Astrocyte (in vitro differentiated cells and primary cell): ENCODE results near the gene VWA1. TPM values are rescaled to one million over a fixed set of nuclear protein-coding genes. Genes with fewer than 3 reads are reported as not detected.
"Not testable (repeated sequence)": the region's sequence is repeated elsewhere in the genome, so short reads cannot be mapped to it uniquely, and the experiment has no call there.

Experiments used
- DNase-seq: peaks from one replicate; pipeline ENCODE4 v3.0.0-alpha.2; 2010; ENCODE audit warnings: low read depth
- FAIRE-seq: peaks from 2 replicates; lab custom pipeline; 2011; peaks lifted over from hg19 to GRCh38; lab: Jason Lieb, UNC
- H2AFZ ChIP-seq: 2 replicates; pipeline ENCODE4 v1.6.0; 2012; ENCODE audit warnings: low read depth, low read length, inconsistent platforms
- H3K27ac ChIP-seq: 2 replicates; pipeline ENCODE4 v1.5.1; 2011; ENCODE audit warnings: low read depth, low read length, inconsistent platforms
- H3K27me3 ChIP-seq: 2 replicates; pipeline ENCODE4 v1.6.0; 2011; ENCODE audit warnings: low read length, inconsistent platforms; ENCODE audit not compliant: insufficient read depth
- H3K36me3 ChIP-seq: 2 replicates; pipeline ENCODE4 v1.5.1; 2011; ENCODE audit warnings: low read length, inconsistent platforms; ENCODE audit not compliant: insufficient read depth
- H3K4me1 ChIP-seq: 2 replicates; pipeline ENCODE4 v1.5.1; 2011; ENCODE audit warnings: low read length, inconsistent platforms; ENCODE audit not compliant: insufficient read depth
- H3K4me2 ChIP-seq: 2 replicates; pipeline ENCODE4 v1.6.0; 2012; ENCODE audit warnings: low read length, inconsistent platforms
- H3K4me3 ChIP-seq: 2 replicates; pipeline ENCODE4 v1.5.1; 2011; ENCODE audit warnings: low read depth, mild to moderate bottlenecking, low read length, inconsistent platforms; ENCODE audit not compliant: insufficient read depth
- H3K79me2 ChIP-seq: 2 replicates; pipeline ENCODE4 v1.6.0; 2012; ENCODE audit warnings: mild to moderate bottlenecking, low read length, inconsistent platforms; ENCODE audit not compliant: insufficient read depth
- H3K9ac ChIP-seq: 2 replicates; pipeline ENCODE4 v1.6.0; 2012; ENCODE audit warnings: mild to moderate bottlenecking, low read length, inconsistent platforms
- H3K9me3 ChIP-seq: 2 replicates; pipeline ENCODE4 v1.5.1; 2012; ENCODE audit warnings: low read depth, mild to moderate bottlenecking, low read length, inconsistent platforms; ENCODE audit not compliant: insufficient read depth
- H4K20me1 ChIP-seq: 2 replicates; pipeline ENCODE4 v1.6.0; 2012; ENCODE audit warnings: low read length, inconsistent platforms; ENCODE audit not compliant: insufficient read depth
- H3K27ac Mint-ChIP-seq: one replicate; pipeline ENCODE4 v1.8.0; 2021; ENCODE audit warnings: mild to moderate bottlenecking, mixed read lengths; ENCODE audit not compliant: unreplicated experiment
- H3K27me3 Mint-ChIP-seq: one replicate; pipeline ENCODE4 v1.8.0; 2021; ENCODE audit warnings: low read depth, mixed read lengths; ENCODE audit not compliant: unreplicated experiment
- H3K36me3 Mint-ChIP-seq: one replicate; pipeline ENCODE4 v1.8.0; 2021; ENCODE audit warnings: low read depth, mixed read lengths; ENCODE audit not compliant: unreplicated experiment
- H3K4me1 Mint-ChIP-seq: one replicate; pipeline ENCODE4 v1.8.0; 2021; ENCODE audit warnings: low read depth, mixed read lengths; ENCODE audit not compliant: unreplicated experiment
- H3K4me3 Mint-ChIP-seq: one replicate; pipeline ENCODE4 v1.8.0; 2021; ENCODE audit warnings: mild to moderate bottlenecking, moderate library complexity, mixed read lengths; ENCODE audit not compliant: unreplicated experiment
- H3K9me3 Mint-ChIP-seq: one replicate; pipeline ENCODE4 v1.8.0; 2021; ENCODE audit warnings: mild to moderate bottlenecking, mixed read lengths; ENCODE audit not compliant: unreplicated experiment
- EZH2 ChIP-seq: IDR thresholded peaks from 2 replicates; pipeline ENCODE4 v1.6.1; 2012; ENCODE audit warnings: mild to moderate bottlenecking, low read length, inconsistent platforms; ENCODE audit not compliant: insufficient read depth
- total RNA-seq: library from RNA; stranded (reverse); gene quantifications from 2 replicates; pipeline ENCODE4 v1.2.1, GENCODE V29; 2021
- TF ChIP-seq, protein P1 (sequence below): IDR thresholded peaks from 2 replicates; pipeline ENCODE4 v1.5.1; 2011; ENCODE audit warnings: low read depth, mild to moderate bottlenecking, inconsistent platforms, low read length, moderate library complexity; ENCODE audit not compliant: insufficient read depth

The VWA1 gene
- total RNA-seq, 1 donor from 2014 or later, result 60.4 TPM

DNA sequence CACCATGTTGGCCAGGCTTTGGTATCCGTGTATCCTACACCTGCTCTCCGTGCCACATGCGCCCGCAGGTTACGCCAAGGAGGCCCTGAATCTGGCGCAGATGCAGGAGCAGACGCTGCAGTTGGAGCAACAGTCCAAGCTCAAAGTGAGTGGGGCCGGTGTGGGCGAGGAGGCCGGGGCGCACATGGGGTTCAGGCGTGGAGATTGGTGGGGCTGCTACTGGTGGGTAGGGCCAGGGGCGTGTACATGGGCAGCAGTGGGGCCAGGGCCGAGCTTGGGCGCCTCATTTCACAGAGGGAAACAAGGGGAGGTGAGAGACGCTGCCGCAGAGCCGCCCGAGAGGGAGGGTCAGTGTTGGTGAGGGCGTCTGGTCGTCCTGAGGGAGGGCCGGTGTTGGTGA is 41.7 kb downstream of the VWA1 start:
- peaks cover 7% of the 10 kb centered on the region for H3K36me3 ChIP-seq
- Mint-ChIP-seq H3K4me1 (peaks cover 1% of the 10 kb centered on the region), H3K4me3 (no peak overlapping the region), H3K27me3 (no peaks in the 10 kb centered on the region), H3K27ac (no peak overlapping the region), H3K9me3 (no peaks in the 10 kb centered on the region), H3K36me3 (peaks cover 9% of the 10 kb centered on the region)
- H3K79me2 ChIP-seq, result peaks cover 62% of the 10 kb centered on the region
- no peak for TF ChIP-seq EZH2
- TF ChIP-seq, protein P1, sequence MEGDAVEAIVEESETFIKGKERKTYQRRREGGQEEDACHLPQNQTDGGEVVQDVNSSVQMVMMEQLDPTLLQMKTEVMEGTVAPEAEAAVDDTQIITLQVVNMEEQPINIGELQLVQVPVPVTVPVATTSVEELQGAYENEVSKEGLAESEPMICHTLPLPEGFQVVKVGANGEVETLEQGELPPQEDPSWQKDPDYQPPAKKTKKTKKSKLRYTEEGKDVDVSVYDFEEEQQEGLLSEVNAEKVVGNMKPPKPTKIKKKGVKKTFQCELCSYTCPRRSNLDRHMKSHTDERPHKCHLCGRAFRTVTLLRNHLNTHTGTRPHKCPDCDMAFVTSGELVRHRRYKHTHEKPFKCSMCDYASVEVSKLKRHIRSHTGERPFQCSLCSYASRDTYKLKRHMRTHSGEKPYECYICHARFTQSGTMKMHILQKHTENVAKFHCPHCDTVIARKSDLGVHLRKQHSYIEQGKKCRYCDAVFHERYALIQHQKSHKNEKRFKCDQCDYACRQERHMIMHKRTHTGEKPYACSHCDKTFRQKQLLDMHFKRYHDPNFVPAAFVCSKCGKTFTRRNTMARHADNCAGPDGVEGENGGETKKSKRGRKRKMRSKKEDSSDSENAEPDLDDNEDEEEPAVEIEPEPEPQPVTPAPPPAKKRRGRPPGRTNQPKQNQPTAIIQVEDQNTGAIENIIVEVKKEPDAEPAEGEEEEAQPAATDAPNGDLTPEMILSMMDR, result no peak
- no peak overlapping the region for H3K4me3 ChIP-seq
- no peak overlapping the region for H3K27ac ChIP-seq
- H2AFZ ChIP-seq, result no peak overlapping the region
- DNase-seq, result no peak
- H3K9ac ChIP-seq, result no peak overlapping the region
- H3K27me3 ChIP-seq, result no peaks in the 10 kb centered on the region
- peaks cover 47% of the 10 kb centered on the region for H4K20me1 ChIP-seq
- H3K4me2 ChIP-seq, result no peak overlapping the region
- no peak for FAIRE-seq
- no peaks in the 10 kb centered on the region for H3K9me3 ChIP-seq
- H3K4me1 ChIP-seq, result peaks cover 3% of the 10 kb centered on the region

DNA sequence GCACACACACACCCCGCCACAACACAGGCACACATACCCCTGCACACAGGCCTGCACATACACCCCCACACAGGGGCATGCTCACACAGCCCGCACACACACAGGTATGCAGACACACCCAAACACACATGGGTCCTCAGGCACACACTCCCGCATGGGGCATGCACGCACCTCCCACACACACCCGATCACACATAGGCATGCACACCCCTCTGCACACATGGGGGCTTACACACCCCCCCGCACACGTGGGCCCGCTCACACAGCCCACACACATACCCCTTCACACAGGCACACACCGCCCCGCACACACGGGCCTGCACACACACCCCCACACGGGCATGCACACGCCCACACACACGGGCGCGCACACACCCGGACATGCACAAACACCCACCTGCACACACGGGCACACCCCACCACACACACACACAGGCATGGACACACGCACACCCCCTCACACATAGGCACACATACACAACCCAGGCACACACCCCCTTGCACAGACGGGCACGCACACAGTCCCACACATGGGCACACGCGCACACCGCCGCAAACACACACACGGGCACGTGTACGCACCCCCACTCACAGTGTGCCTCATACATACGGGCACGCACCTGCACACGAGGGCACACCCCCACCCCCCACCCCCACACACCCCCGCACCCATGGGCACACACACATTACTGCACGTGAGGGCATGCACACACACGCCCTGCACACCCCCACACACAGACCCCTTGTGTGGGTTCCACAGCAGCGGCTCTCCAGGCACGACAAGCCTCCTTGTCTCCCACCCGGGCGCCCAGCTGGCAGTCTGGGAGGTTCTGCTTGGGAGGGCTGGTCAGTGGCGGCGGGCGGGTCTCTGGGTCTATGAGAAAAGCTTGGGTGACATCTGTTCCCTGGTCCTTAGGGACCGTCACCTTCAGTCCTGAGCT is 44.3 kb downstream of the VWA1 start:
- H3K79me2 ChIP-seq, result peaks cover 39% of the 10 kb centered on the region
- no peaks in the 10 kb centered on the region for H3K4me1 Mint-ChIP-seq
- no peaks in the 10 kb centered on the region for H3K9me3 ChIP-seq
- no peak overlapping the region for H3K27ac Mint-ChIP-seq
- H3K36me3 Mint-ChIP-seq, result peaks cover 13% of the 10 kb centered on the region
- H4K20me1 ChIP-seq, result peaks cover 39% of the 10 kb centered on the region
- TF ChIP-seq, protein P1, result no peak
- TF ChIP-seq EZH2, result no peak
- H3K27me3 Mint-ChIP-seq, result no peaks in the 10 kb centered on the region
- H2AFZ ChIP-seq, result no peak overlapping the region
- H3K27me3 ChIP-seq, result no peaks in the 10 kb centered on the region
- peaks cover 9% of the 10 kb centered on the region for H3K36me3 ChIP-seq
- no peaks in the 10 kb centered on the region for H3K9me3 Mint-ChIP-seq
- H3K4me3 ChIP-seq, result no peak overlapping the region
- no peak for FAIRE-seq
- H3K9ac ChIP-seq, result no peak overlapping the region
- no peaks in the 10 kb centered on the region for H3K4me1 ChIP-seq
- H3K4me3 Mint-ChIP-seq, result no peak overlapping the region
- no peak for DNase-seq
- H3K4me2 ChIP-seq, result no peak overlapping the region
- H3K27ac ChIP-seq, result no peak overlapping the region

DNA sequence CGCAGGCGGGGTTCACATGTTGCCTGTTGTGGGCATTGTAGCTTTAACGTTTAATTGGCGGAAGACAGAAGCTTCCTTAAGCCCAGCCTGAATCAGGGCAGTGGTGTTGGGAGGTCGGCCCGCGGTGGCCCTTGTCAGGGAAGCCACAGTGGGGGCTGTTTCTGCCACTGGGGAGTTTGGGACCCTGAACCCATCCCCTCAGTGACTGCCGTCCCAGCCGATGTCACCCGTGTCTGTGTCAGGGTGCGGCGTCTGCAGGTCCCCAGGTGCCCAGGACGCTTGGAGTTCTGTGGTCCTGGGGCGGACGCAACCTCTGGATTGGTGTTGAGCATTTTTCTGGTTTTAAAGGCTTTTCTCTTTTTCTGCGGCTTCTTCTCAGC is 45.0 kb downstream of the VWA1 start:
- not testable (repeated sequence) for H3K4me1 ChIP-seq, H3K9me3 ChIP-seq, H2AFZ ChIP-seq, H3K4me1 Mint-ChIP-seq, H3K27ac Mint-ChIP-seq, H3K27ac ChIP-seq, H3K9me3 Mint-ChIP-seq, H3K9ac ChIP-seq, H3K4me3 Mint-ChIP-seq, H3K4me3 ChIP-seq, DNase-seq, H3K36me3 ChIP-seq, H3K27me3 Mint-ChIP-seq, FAIRE-seq, H3K4me2 ChIP-seq, H3K27me3 ChIP-seq
- Histone ChIP-seq H4K20me1 (peaks cover 39% of the 10 kb centered on the region), H3K79me2 (peaks cover 37% of the 10 kb centered on the region)
- peaks cover 13% of the 10 kb centered on the region for H3K36me3 Mint-ChIP-seq

DNA sequence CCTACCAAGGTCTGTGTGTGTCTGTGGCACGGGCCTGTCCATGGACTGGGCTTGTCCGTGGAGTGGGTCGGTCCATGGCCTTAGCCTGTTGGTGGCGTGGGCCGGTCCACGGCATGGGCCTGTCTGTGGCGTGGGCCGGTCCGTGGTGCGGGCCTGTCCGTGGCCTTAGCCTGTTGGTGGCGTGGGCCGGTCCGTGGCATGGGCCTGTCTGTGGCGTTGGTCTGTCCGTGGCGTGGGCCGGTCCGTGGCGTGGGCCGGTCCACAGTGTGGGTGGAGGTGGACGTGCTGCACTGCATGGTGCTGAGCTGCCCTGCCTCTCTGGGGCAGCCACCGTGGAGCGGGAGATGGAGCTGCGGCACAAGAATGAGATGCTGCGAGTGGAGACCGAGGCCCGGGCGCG is 46.3 kb downstream of the VWA1 start:
- H3K4me3 Mint-ChIP-seq, H3K27ac Mint-ChIP-seq, H3K36me3 ChIP-seq, H3K27me3 Mint-ChIP-seq, H3K27me3 ChIP-seq, H3K9me3 ChIP-seq, H3K4me2 ChIP-seq, H2AFZ ChIP-seq, H3K4me3 ChIP-seq, H3K4me1 ChIP-seq, H3K27ac ChIP-seq, DNase-seq, H3K4me1 Mint-ChIP-seq, H3K9ac ChIP-seq, FAIRE-seq, H3K9me3 Mint-ChIP-seq: not testable (repeated sequence)
- Histone ChIP-seq H4K20me1 (peaks cover 34% of the 10 kb centered on the region), H3K79me2 (peaks cover 25% of the 10 kb centered on the region)
- H3K36me3 Mint-ChIP-seq, result peaks cover 13% of the 10 kb centered on the region
